GM18858 (cell line): ENCODE results near the gene ENAH.
"Not testable (repeated sequence)": the region's sequence is repeated elsewhere in the genome, so short reads cannot be mapped to it uniquely, and the experiment has no call there.

Experiments used
- ATAC-seq: cut with Tn5 transposase; IDR thresholded peaks from one replicate; pipeline ENCODE4 v1.9.1; 2021; ENCODE audit not compliant: unreplicated experiment

The ENAH gene

DNA sequence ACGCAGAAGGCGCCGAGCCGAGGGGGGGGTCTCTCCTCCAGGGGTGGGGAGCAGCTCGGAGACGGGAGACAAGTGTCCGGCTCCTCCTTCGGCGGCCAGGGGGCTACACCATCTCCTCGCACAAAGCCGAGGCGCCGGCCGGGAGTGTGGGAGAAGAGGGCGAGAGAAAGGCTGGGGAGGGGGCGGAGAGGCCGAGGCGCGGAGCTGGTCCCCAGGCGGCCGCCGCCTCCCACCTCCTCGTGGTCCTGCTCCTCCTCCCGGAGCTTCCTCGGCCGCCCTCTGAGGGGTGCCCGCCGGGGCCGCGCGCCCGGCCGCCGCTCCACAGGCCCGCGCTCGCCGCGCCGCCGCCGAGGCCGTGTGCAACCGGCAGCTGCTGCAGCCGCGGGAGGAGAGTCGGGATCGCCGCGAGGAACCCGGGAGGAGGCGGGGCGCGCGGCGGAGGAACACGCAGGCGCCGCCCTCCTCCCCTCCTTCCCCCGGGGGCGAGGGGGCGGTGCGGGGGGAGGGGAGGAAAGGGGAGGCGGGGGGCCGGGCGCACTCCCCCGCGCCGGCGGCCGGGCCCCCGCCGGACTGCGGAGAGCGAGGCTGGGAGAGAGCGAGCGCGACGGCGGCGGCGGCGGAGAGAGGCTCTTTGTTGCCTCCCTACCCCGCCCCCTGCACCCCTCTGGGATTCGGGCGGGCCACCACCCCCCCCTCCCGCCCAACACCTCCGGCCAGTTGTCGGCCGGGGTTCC, at the start of gene ENAH:
TSS of gene ENAH (minus strand) at position 395 of the 734 bp plus-strand sequence. CDS start 433 bp downstream, outside the sequence.
- no peak for ATAC-seq

DNA sequence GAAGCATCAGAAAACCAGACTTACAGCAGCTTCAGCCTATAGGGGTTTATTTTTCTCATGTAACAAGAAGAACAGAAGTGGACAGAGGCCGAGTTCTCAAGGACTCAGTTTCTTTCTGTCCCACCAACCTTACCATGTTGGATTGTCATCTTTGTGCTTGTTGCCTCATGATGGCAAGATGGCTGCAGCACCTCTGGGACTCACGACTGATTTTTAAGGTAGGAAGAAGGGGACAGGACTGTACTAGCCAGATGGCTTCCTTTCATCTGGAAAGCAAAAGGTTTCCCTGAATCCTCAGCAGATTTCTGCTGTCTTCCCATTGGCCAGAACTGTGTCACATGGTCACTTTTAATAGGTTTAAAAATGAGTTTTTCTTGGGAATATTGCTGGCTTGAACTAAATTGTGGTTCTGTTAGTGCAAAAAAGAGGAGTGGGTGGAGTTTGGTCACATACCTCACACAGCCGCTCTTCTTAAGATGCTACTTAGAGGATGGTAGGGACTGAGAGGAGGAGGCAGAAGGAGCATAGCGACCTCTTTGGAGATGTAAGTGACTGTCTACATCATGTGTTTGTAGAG, 48.1 kb upstream of the ENAH start:
- ATAC-seq: no peak

DNA sequence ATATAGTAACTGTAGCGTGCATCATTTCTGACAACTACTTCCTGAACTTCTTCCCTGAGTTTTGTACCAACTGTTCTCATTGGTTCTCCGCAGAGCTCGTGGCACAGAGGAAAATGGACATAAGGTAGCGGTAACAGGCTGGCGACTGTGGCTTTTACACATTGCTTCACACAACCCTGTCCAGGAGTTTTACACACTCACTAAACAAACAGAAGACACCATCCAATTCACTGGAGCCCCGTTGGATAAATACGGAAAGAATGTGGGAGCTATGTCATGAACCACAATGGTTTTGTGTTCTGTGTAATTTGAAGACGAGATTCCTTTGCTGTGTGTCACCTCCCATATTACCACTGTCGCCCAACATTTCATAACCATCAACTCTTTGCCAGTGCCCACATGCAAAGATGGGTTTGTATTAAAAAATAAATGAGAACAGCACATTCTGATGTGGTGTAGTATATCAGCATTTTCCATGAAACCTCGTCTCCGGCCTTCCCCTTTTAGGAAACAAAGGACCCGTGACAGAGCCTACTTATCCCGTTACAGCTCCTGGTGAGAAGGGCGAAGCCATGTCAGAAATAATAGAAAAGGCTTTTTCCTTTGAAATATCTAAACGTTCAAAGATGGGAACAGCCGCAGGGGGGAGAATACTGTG, 47.4 kb upstream of the ENAH start:
- no peak for ATAC-seq

DNA sequence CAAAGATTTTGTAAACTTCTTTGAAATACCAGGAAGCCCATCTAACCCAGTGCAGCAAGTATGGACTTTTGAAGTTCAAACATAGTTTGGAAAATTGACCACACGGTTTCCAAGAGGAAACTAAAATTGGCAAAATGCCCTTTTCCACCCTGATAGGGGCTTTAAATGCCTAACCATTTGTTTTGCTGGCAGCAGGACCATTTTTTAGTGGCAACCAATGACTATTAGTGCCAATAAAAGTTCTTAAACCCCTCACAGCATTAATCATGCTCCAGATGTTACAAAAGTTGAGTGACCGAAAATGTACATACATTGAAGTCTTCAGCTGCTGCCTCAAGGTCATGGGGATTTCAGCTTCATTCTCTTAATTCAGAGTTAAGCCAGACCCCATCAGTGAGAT, 46.4 kb upstream of the ENAH start:
- no peak for ATAC-seq

DNA sequence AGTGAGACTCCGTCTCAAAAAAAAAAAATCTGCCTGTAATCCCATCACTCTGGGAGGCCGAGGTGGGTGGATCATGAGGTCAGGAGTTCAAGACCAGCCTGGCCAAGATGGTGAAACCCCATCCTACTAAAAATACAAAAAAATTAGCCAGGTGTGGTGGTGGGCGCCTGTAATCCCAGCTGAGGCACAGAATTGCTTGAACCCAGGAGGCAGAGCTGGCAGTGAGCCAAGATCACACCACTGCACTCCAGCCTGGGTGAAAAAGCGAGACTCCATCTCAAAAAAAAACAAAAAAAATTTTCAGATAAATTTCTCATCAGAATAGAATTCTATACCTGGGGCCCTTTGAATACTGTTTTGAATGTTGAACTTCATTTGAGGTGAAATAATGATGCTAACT, 45.3 kb upstream of the ENAH start:
- not testable (repeated sequence) for ATAC-seq

DNA sequence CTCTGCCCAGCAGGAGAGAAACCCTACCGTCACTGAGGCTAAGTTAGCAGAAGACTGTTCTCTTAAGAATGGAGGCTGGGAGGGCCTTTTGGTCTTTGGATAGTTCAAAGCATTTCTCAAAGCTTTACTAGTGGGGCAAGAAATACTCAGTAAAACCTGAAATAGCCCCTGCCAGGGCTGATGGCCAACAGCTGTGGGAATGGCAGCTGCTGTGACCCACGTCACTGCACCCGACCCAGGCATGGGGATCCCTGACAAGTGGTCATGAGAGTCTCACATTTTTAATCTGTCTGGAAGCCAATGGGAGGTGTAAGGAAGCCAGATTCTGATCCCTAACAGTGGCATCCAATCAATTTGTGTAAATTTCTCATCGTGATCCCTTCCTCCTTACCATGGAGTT, 44.5 kb upstream of the ENAH start:
- ATAC-seq: no peak

DNA sequence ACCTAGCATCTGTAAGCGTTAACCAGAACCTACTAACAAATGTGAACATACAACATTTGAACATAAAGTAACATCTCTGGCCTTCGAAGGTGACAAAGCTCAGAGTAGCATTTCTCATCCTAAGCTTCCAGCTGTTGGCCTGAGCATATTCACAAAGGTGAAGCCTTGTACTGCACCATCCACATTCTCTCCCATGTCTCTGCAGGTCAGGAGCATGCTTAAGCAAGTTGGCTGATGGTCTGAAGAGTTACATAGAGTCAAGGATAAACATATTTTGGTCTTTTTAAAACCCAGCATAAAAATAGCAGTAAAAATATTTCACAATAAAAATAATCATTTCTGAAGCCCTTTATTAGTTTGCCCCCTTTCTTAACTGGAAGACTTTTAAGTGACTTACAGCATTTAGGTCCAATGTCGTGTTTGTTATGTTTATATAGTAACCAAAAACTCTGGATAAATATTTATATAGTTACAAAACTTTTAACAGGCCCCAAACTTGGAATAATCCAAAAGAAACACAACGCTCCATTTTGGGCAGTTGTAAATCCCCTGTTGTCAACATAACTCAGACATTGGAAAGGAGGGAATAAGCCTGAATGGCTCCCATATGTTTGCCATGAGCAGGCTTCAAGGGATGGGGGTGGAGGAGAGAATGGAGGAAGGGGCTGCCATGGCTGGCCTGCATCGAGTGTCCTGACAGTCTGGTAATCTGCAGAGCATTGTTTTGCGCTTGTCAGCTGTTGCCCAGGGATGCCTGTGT, 42.8 kb upstream of the ENAH start:
- ATAC-seq: no peak

DNA sequence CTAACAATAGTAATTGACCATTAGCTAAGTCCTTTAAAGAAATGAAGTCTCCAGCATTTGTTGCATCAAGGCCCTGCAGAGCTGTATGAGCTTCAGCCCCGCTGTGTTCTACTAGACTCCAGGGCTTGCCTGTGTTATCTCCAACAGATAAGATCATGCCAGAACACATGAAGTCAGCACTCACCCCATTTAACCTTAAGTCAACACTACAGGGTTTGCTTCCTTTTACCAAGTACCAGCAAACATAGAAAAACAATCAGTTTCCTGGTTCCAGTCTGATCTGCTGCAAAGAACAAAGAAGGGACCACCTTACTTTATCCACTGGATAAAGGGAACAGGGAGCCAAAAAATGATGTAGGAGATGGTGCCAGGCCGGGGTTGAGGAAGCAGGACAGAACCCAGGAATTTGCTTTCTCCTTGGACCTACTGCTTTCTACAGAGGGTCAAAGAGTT, 41.3 kb upstream of the ENAH start:
- no peak for ATAC-seq

DNA sequence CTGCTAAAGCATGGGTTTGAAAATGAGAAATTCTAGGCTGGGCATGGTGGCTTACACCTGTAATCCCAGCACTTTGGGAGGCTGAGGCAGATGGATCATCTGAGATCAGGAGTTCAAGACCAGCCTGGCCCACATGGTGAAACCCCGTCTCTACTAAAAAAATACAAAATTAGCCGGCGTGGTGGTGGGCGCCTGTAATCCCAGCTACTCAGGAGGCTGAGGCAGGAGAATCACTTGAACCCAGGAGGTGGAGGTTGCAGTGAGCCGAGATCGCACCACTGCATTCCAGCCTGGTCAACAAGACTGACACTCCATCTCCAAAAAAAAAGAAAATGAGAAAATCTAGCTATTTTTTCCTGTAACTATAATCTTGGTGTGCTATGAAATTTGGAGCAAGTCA, 40.8 kb upstream of the ENAH start:
- not testable (repeated sequence) for ATAC-seq

DNA sequence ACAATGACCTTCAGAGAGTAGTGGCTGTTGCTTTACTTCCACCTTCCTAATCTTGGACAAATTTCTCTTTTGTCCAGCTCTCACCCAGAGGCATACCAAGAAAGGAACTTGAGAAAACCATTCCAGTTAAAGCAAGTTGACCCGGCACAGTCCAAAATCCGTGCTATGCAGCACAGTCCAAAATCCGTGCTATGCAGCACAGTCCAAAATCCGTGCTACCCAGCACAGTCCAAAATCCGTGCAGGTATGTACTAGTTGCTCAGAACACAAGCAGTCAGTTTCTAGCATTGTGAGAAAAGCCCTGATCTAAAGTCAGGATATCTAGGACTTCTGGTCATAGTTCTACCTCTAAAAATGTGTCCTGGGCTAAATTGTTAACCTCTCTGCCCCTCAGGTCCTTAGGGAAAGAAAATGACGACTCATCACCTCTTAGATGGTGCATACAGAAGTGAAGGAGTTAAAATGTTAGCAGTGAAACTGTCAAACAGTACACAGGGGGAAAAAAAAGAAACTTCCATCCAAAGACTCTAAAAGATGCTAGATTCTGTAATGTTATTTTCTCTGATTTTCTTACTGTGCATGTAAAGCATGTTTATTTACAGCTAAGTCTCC, 40.3 kb upstream of the ENAH start:
- no peak for ATAC-seq

DNA sequence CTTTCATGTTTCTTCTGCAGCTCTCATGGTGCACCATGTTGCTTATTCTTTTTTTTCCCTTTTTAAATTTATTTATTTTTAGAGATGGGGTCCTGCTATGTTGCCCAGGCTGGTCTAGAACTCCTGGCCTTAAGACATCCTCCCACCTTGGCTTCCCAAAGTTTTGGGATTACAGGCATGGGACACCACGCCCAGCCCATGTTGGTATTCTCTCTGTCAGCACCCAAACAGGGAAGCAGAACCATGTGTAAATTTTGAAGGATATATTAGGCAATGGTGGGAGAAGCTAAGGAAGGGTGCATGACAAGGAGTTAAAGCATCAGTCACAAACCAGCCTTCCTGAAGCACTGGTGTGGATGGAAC, 39.6 kb upstream of the ENAH start:
- no peak for ATAC-seq

DNA sequence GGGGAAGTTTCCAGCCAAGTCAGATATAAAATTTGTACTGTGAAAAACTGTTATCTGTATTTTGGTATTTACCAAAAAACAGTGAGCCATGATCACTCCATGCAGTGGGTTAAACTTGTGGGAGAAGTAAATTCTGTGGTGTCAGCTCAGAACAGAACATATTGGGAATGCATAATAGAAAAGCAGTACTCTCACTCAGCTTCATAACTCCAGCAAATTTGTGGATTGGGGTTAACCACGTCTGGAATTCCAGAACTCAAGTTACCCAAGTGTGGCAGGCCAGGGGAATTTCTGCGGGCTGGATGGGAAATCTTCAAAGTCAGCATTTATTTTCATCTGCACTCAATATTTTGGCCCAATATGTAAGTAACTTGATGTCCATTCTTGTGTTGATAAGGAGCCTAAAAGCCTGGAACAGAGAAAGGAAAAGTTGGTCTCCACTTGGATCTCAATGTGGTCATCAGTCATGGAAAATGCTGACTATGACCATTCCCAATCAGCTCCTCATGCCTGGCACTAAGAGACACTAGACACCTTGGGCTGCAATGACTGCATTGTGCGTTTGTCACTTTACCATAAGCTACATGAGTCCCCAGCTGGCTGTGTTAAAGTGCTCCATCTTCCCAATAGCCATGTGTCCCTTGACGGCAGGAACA, 39.1 kb upstream of the ENAH start:
- ATAC-seq: no peak

DNA sequence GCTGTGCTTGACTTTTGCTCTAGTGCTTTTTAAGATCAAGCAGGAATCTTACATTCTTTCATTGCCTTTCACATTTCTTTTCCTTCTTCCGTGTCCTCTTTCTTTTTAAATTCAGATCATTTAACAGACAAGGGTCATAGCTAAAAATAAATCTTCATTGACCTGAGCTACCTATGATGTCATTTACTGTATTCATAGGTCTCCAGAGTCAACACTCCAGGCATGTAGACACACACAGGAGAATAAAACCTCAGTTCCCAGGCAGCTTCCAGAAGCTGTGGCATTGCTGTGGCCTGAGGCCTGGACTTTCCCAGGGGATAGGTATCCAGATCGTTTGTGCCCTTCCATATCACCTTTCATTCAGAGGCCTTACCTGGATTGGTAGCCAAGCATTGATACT, 38.5 kb upstream of the ENAH start:
- no peak for ATAC-seq

DNA sequence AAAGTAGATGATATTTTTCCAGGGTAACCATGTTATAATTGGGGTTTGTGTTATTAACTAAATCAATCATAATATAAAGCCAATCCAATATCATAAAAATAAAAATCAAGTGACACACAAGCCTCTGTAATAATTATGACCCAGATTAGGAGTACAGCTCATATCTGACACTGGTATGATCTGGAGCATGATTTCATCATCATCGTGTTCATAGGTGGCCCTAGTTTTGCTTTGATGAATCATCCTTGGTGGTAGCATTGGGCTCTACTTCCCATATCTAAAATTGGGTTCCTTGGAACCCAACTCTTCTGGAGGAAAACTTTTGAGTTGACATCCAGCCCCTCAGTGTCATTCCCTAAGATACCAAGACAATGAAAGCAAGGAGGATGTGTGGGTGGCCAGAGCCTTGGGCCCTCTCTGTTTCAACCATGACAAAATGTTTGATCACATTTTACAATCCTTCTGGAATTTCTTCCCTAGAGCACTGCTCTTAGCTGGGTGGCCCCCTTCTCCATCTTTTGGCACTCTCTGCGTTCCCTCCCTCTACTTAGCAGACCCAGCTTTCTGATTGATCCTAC, 37.0 kb upstream of the ENAH start:
- no peak for ATAC-seq

DNA sequence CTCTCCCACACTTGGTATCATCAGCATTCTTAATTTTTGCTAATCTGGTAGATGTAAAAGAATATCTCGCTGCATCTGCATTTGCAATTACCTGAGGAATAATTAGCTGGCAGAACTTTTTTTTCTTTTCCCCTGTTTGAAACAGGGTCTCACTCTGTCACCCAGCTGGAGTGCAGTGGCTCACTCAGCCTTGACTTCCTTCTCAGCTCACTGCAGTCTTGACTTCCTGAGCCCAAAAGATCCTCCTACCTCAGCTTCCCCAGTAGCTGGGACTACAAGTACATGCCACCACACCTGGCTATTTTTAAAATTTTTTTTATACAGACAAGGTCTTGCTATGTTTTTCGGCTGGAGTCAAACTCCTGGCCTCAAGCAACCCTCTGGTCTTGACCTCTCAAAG, 35.4 kb upstream of the ENAH start:
- no peak for ATAC-seq

DNA sequence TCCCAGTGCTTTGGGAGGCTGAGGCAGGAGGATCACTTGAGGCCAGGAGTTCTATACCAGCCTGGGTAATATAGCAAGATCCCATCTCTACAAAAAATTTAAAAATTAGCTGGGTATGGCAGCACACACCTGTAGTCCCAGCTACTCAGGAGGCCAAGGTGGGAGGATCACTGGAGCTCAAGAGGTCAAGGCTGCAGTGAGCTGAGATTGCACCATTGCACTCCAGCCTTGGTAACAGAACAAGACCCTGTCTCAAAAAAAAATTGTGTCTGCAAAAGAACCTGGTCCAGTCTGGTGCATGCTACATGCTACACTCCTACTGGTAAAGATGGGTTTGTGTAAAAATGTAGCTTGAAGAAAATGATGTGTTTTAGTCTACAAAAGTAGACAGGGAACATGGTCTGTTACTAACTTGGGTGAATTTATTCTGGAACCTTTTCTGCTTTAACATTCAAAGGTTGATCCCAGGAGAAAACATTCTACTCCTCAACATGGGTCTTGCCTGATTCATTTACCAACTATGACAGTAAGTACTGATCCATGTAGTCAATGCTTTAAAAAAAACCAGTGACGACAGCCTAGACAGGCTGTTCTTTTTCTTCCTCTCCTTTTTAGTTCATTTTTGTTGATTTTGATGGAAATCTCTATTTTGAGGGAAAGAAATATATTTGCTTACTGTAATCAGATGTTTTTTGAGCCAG, 32.7 kb upstream of the ENAH start:
- ATAC-seq: no peak

DNA sequence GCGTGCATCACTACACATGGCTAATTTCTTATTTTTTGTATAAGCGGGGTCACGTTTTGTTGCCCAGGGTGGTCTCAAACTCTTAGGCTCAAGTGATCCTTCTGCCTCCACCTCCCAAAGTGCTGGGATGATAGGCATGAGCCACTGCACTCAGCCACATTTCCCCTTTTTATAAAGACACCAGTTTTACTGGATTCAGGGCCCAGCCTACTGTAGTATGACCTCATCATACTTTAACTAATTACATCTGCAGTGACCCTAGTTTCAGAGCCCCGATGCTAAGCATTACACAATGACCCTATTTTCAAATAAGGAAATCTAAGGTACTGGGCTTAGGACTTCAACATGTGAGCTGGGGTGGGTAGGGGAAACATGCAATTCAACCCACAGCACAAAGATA, 31.8 kb upstream of the ENAH start:
- no peak for ATAC-seq

DNA sequence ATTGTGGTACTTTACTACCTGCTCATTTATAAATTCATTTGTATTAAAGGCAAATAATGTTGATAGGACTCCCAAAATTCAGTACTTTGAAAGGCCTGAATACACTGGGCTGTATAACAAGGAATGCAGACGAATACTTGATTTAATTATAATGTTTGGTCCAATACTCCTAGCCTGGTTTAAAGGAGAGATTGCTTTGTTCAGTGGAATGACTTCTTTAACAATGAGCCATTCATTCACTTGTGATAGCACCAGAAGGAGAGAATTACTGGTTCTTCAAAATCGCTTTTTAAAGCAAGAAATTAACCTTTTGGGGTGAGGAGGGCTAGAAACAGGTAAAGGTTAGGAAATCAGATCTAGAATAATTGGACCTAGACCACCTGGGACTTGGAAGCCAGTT, 28.3 kb upstream of the ENAH start:
- ATAC-seq: no peak

DNA sequence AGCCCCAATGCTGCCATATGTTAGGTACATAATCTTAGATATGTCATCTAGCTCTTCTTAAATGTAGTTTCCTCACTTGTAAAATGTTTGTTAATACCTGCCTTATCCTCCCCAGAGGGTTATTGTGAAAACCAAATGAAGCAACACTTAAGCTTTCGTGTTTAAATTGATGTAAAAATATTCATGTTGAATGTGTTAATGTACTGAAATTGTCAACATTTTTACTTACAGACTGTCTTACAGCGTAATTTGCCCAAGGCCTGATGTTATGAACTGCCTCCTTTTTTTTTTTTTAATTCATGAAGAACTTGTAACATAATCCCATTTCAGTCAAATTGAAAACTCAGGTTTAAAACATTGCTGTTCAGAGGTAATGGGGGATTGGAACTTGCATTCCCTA, 25.6 kb upstream of the ENAH start:
- no peak for ATAC-seq
